ENCODE measurements around the gene ADAM30. TPM values are rescaled to one million over a fixed set of nuclear protein-coding genes. Genes with fewer than 3 reads are reported as not detected.
"Not testable (repeated sequence)": the region's sequence is repeated elsewhere in the genome, so short reads cannot be mapped to it uniquely, and the experiment has no call there.

ADAM30 gene
- total and polyA plus RNA-seq, 2 experiments from 2014 or later = not detected

DNA sequence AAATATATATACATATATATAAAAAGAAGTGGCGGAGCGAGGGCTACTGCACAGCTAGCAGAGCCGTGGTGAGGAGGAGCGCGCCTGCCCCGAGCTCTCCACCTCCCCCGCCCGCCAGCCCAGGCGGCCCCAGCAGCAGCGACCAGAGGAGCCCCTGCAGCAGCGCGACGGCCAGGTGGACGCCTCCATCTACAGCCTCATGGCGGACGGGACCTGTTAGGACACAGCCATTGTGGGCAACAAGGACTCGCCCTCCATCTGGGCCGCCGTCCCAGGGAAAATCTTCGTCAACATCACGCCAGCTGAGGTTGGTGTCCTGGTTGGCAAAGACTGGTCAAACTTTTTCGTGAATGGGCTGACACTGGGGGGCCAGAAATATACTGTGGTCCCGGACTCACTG lies 43.2 kb downstream of the ADAM30 start:
- Histone ChIP-seq H3K27me3 (no peaks in the 10 kb centered on the region), H3K4me3 (no peak overlapping the region)

DNA sequence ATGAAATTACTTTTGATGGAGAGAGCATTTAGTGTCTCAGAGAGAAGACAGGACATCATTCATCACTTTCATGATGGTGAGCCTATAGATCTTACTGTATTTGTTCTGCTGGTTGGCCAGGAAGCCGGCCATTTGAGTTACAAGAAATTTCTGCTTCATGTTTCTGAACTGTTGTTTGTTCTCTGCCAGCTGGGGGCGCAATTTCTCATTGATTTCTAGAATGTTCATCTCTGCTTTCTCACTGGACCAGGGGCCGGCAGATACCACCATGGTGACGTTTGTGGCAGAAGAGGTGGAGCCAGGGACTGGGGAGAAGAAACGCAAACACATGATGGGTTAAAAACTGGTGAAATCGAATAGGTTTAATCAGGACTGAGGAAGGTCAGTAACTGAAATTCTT lies 52.1 kb downstream of the ADAM30 start:
- not testable (repeated sequence) for H3K36me3 ChIP-seq, H3K27me3 ChIP-seq
- TF ChIP-seq, protein P1, sequence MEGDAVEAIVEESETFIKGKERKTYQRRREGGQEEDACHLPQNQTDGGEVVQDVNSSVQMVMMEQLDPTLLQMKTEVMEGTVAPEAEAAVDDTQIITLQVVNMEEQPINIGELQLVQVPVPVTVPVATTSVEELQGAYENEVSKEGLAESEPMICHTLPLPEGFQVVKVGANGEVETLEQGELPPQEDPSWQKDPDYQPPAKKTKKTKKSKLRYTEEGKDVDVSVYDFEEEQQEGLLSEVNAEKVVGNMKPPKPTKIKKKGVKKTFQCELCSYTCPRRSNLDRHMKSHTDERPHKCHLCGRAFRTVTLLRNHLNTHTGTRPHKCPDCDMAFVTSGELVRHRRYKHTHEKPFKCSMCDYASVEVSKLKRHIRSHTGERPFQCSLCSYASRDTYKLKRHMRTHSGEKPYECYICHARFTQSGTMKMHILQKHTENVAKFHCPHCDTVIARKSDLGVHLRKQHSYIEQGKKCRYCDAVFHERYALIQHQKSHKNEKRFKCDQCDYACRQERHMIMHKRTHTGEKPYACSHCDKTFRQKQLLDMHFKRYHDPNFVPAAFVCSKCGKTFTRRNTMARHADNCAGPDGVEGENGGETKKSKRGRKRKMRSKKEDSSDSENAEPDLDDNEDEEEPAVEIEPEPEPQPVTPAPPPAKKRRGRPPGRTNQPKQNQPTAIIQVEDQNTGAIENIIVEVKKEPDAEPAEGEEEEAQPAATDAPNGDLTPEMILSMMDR (IDR thresholded peaks at IDR 0.05; ENCODE audit: low read depth, low read length) = peak; percentile 37

More for the DNA sequence above, 43.2 kb downstream of the ADAM30 start:
- Histone ChIP-seq H3K27ac (no peak overlapping the region), H3K9me3 (ENCODE audit: low read depth) (no peaks in the 10 kb centered on the region), H3K36me3 (no peaks in the 10 kb centered on the region), H3K4me1 (ENCODE audit: low read depth) (no peaks in the 10 kb centered on the region)
- no peak for DNase-seq (ENCODE audit: low read depth in 1 of 2, low spot score in 1 of 2)
- TF ChIP-seq, protein P1 (IDR thresholded peaks at IDR 0.05; ENCODE audit: low read depth, low read length) = no peak

More for the DNA sequence above, 52.1 kb downstream of the ADAM30 start:
- H3K9me3 ChIP-seq (ENCODE audit: low read depth); H3K27ac ChIP-seq; H3K4me3 ChIP-seq: not testable (repeated sequence)
- DNase-seq (ENCODE audit: low read depth in 1 of 2, low spot score in 1 of 2) = peak in 1 of 2 donors; percentile 6
- H3K4me1 ChIP-seq (ENCODE audit: low read depth) = peaks cover 11% of the 10 kb centered on the region

Other genes starting within 250 kb of the ADAM30 start
- 7.0 and 8.1 TPM in 2 replicates for gene ZNF697, start 248.2 kb downstream of the ADAM30 start, total RNA-seq
- gene ZNF697, start 248.2 kb downstream of the ADAM30 start, polyA plus RNA-seq = 0.25 and 1.1 TPM in 2 replicates
- gene PHGDH, start 184.6 kb downstream of the ADAM30 start, total RNA-seq = 71.5 and 86.9 TPM in 2 replicates
- gene PHGDH, start 184.6 kb downstream of the ADAM30 start, polyA plus RNA-seq = 89.8 and 124 TPM in 2 replicates
- gene HMGCS2, start 127.6 kb downstream of the ADAM30 start, total RNA-seq = not detected in 2 replicates
- gene HMGCS2, start 127.6 kb downstream of the ADAM30 start, polyA plus RNA-seq = 0.15 TPM in 1 of 2 replicates, not detected in the other
- gene REG4, start 85.1 kb downstream of the ADAM30 start, total RNA-seq = not detected in 2 replicates
- not detected in 2 replicates for gene REG4, start 85.1 kb downstream of the ADAM30 start, polyA plus RNA-seq
- gene NOTCH2, start 173.1 kb upstream of the ADAM30 start, total RNA-seq = 38.9 and 52.3 TPM in 2 replicates
- gene NOTCH2, start 173.1 kb upstream of the ADAM30 start, polyA plus RNA-seq = 25.6 and 34.3 TPM in 2 replicates